Measurements from ENCODE around the gene ZNF382.

Gene ZNF382

DNA sequence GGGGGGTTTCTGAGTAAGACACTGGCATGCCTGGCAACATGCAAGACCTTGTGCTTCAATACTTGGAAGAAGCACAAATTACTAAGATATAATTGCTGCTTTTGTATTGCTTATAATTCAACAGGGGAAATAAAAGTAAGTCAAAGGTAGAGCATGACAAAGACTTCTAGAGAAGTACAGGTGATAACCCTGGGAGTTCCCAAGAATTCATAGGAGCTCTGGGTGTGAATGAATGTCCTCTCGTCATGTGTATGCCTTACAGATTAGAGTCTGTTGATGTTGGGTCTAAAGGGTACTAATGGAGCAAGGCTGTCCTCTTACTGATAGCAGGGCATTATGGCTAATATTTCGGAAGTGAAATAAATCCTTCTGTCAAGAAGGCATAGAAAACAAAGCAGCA, 69.1 kb downstream of the ZNF382 start:
- no peak overlapping the region for H3K4me3 ChIP-seq (ENCODE audit: low read depth, low read length)

DNA sequence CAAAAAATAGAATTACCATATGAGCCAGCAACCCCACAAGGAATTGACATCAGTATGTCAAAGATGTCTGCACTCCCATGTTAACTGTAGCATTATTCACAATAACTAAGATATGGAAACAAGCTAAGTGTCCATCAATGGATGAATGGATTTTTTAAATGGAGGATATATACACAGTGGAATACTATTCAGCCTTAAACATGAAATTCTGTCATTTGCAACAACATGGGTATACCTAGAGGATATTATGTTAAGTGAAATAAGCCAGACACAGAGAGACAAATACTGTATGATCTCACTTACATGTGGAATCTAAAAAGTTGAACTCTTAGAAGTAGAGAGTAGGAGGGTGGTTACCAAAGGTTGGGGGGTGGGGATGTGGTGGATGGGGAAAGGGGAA, 74.3 kb downstream of the ZNF382 start:
- no peak overlapping the region for H3K4me3 ChIP-seq (ENCODE audit: low read depth, low read length)
